ENCODE measurements around the gene GAP43.

- no peak for TF ChIP-seq CTCF (IDR thresholded peaks at IDR 0.05)
- TF ChIP-seq POLR2A (IDR thresholded peaks at IDR 0.05): no peak
Observed at GRCh38 chr3:115699706-115700105, 76.4 kb downstream of the GAP43 start.
